ENCODE measurements around the gene CYS1.
"Not testable (repeated sequence)": the region's sequence is repeated elsewhere in the genome, so short reads cannot be mapped to it uniquely, and the experiment has no call there.

Gene CYS1

GRCh38 chr2:10043906-10044601, 36.2 kb downstream of the CYS1 start:
- DNase-seq = peak; percentile 75

- DNase-seq = peak; percentile 77
Observed at GRCh38 chr2:10043256-10043905, 36.8 kb downstream of the CYS1 start, which contains the start of gene KLF11. TSS of gene KLF11 (plus strand) at chr2:10043550. CDS start at chr2:10043717, 167 bp downstream.

- no peak for DNase-seq
Observed at GRCh38 chr2:10042301-10043161, 37.7 kb downstream of the CYS1 start.

- DNase-seq = no peak
Observed at GRCh38 chr2:10041711-10042110, 38.5 kb downstream of the CYS1 start.

- DNase-seq = no peak
Observed at GRCh38 chr2:10039658-10040410, 40.4 kb downstream of the CYS1 start.

GRCh38 chr2:10038716-10039115, 41.5 kb downstream of the CYS1 start:
- no peak for DNase-seq

GRCh38 chr2:10038123-10038522, 42.1 kb downstream of the CYS1 start:
- no peak for DNase-seq

GRCh38 chr2:10036095-10036884, 43.9 kb downstream of the CYS1 start:
- no peak for DNase-seq

GRCh38 chr2:10035633-10036032, 44.6 kb downstream of the CYS1 start:
- no peak for DNase-seq

GRCh38 chr2:10035053-10035422, 45.2 kb downstream of the CYS1 start:
- DNase-seq = no peak

- DNase-seq = no peak
Observed at GRCh38 chr2:10034333-10035052, 45.7 kb downstream of the CYS1 start.

- DNase-seq = no peak
Observed at GRCh38 chr2:10033251-10034006, 46.8 kb downstream of the CYS1 start.

GRCh38 chr2:10032746-10033105, 47.5 kb downstream of the CYS1 start:
- DNase-seq = no peak

- no peak for DNase-seq
Observed at GRCh38 chr2:10031886-10032745, 48.1 kb downstream of the CYS1 start.

- not testable (repeated sequence) for DNase-seq
Observed at GRCh38 chr2:10030798-10031197, 49.4 kb downstream of the CYS1 start.

GRCh38 chr2:10030311-10030736, 49.9 kb downstream of the CYS1 start:
- DNase-seq = no peak

GRCh38 chr2:10029875-10030223, 50.4 kb downstream of the CYS1 start:
- DNase-seq = no peak

GRCh38 chr2:10028988-10029874, 51.0 kb downstream of the CYS1 start:
- DNase-seq = no peak

Measured in DMS79 (cell line).